NOMO-1 (cell line): ENCODE measurements around the gene PUM1.

Source experiments
- DNase-seq, 2 experiments: peaks; one replicate each; lab custom pipeline; 2025; ENCODE audit not compliant: unreplicated experiment in 2 of 2; lab: John Stamatoyannopoulos, UW

The PUM1 gene

GRCh38 chr1:30909365-30910068, 156.0 kb downstream of the PUM1 start:
- DNase-seq, result no peak

- peak in 1 of 2 experiments; percentile 12 for DNase-seq
These were observed 156.7 kb downstream of the PUM1 start, which contains the start of gene SDC3 for GRCh38 chr1:30908696-30909364. Gene SDC3 (minus strand): TSS chr1:30908758. CDS start chr1:30908586, 172 bp downstream.

DNA sequence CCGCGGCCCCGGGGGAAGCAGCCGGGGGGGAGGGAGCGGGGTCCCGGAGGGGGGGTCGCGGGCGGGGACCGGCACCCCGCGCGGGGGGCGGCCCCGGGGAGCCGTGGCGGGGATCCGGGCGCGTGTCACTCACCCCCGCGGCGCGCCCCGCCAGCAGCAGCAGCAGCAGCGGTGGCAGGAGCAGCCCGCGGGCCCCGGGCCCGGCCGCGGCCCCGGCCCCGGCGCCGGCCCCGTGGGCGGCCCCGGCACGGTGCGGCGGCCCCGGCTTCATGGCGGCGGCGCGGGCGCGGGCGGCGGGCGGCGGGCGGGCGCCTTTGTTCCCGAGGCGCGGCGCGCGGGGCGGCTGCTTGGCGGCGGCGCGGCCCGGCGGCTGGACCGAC, 157.2 kb downstream of the PUM1 start:
- DNase-seq, result no peak

- no peak for DNase-seq
These were observed 157.8 kb downstream of the PUM1 start for GRCh38 chr1:30907481-30908315.

- DNase-seq, result no peak
These were observed 158.7 kb downstream of the PUM1 start for GRCh38 chr1:30906631-30907441.

GRCh38 chr1:30905916-30906620, 159.4 kb downstream of the PUM1 start:
- DNase-seq, result no peak

GRCh38 chr1:30905403-30905802, 160.1 kb downstream of the PUM1 start:
- DNase-seq, result no peak

GRCh38 chr1:30904962-30905335, 160.6 kb downstream of the PUM1 start:
- no peak for DNase-seq

- no peak for DNase-seq
These were observed 161.1 kb downstream of the PUM1 start for GRCh38 chr1:30904191-30904961.

GRCh38 chr1:30903343-30904034, 162.0 kb downstream of the PUM1 start:
- DNase-seq, result no peak

DNA sequence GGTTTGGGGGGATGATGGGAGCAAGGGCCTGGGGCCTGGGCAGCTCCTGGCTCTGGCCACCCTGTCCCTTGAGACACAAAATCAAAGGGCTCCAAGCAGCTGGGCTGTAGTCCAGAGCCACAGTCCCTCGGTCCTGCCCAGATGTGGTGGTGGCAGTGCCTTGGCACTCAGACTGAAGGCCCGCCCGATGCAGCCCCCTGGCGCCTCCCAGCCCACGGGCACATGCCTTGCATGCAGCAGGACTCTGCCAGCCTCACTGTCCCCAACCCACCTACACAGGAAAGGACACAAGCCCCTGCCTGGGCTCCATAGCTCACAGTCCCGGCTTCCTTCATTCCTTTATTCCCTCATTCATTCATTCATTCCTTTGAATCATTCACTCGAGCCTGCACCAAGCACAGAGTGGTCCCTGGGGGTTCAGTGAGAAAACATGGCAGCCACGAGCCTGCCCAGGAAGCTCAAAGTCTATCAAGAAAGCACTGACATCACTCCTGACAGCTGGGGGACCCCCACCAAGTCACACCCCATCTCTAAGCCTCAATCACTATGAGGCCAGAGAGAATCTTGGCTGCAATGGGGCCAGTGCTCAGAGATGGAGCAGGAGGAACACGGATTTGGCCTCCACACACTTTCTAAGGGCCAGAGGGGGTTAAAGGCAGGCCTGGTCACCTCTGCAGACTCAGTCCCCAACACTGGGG, 162.8 kb downstream of the PUM1 start:
- no peak for DNase-seq

- no peak for DNase-seq
These were observed 163.5 kb downstream of the PUM1 start for GRCh38 chr1:30901798-30902581.

GRCh38 chr1:30900931-30901560, 164.5 kb downstream of the PUM1 start:
- DNase-seq, result no peak

DNA sequence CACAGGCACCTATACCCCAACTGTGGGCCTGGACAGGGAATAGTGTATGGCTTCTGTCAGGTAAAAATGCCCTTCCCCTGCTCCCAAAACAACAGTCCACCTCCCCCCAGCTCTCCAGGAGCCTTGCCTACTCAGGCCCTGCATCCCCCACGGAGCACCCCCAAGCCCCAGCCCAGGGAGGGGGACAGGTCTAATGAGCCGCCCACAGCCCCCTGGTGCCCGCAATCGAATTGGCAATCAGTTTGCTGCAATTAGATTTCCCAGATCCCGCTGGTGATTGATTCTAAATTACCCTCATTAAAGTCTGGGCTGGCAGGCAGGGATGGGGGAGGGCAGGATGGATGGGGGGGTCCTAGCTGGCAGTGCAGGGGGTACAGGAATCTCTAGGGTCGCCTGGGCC, 165.0 kb downstream of the PUM1 start:
- no peak for DNase-seq

- DNase-seq, result no peak
These were observed 165.7 kb downstream of the PUM1 start for GRCh38 chr1:30899577-30900389.
